K562 (cell line): Measurements from ENCODE around the gene GPRIN2. TPM values are rescaled to one million over a fixed set of nuclear protein-coding genes. Genes with fewer than 3 reads are reported as not detected.

Experiments used
- CAMTA2 ChIP-seq: fragments of 250-450 bp; sonication (Bioruptor Pico); conservative IDR thresholded peaks from 2 replicates; pipeline ENCODE4 v1.5.1; 2022
- E4F1 ChIP-seq: fragments of 250-450 bp; sonication (Bioruptor Pico); IDR thresholded peaks from 2 replicates; pipeline ENCODE4 v1.5.0; 2021; ENCODE audit warnings: mild to moderate bottlenecking, borderline replicate concordance
- EGR1 ChIP-seq: fragments of 450-650 bp; conservative IDR thresholded peaks from 2 replicates; pipeline ENCODE4 v1.6.1; 2017; ENCODE audit warnings: mild to moderate bottlenecking
- ELF2 ChIP-seq: fragments of 250-450 bp; sonication (Bioruptor Pico); IDR thresholded peaks from 2 replicates; pipeline ENCODE4 v1.5.0; 2021; ENCODE audit warnings: mild to moderate bottlenecking
- ESRRB ChIP-seq: fragments of 250-450 bp; sonication (Bioruptor Pico); IDR thresholded peaks from 2 replicates; pipeline ENCODE4 v1.5.0; 2020; ENCODE audit warnings: mild to moderate bottlenecking, moderate library complexity, borderline replicate concordance
- ETV5 ChIP-seq: sonication (generic); formaldehyde crosslinking; IDR thresholded peaks from 2 replicates; pipeline ENCODE4 v1.4.0; 2020; ENCODE audit warnings: low read depth, mild to moderate bottlenecking, missing genetic modification reagents
- GATAD2B ChIP-seq: fragments of 450-650 bp; IDR thresholded peaks from 2 replicates; pipeline ENCODE4 v1.6.1; 2017; ENCODE audit warnings: mild to moderate bottlenecking, borderline replicate concordance
- KDM2B ChIP-seq: fragments of 250-450 bp; sonication (Bioruptor Pico); IDR thresholded peaks from 2 replicates; pipeline ENCODE4 v1.8.0; 2021; ENCODE audit warnings: mild to moderate bottlenecking, moderate library complexity
- LARP7 ChIP-seq: fragments of 450-650 bp; IDR thresholded peaks from 2 replicates; pipeline ENCODE4 v1.6.1; 2016
- MBD2 ChIP-seq: sonication (generic); IDR thresholded peaks from 2 replicates; pipeline ENCODE4 v1.6.1; 2016; ENCODE audit warnings: low read depth, borderline replicate concordance
- MLX ChIP-seq, 2 experiments: fragments of 450-650 bp in 1 of 2; sonication (generic) in 1 of 2; formaldehyde crosslinking; conservative IDR thresholded peaks; 2 replicates each; pipeline versions ENCODE4 v1.4.0 to v1.8.1; 2020 to 2022; ENCODE audit warnings: mild to moderate bottlenecking in 1 of 2, missing genetic modification reagents in 1 of 2
- MTA3 ChIP-seq: fragments of 450-650 bp; formaldehyde crosslinking; IDR thresholded peaks from 2 replicates; pipeline ENCODE4 v1.6.1; 2017; ENCODE audit warnings: mild to moderate bottlenecking, borderline replicate concordance
- POLR2AphosphoS5 ChIP-seq: IDR thresholded peaks from 2 replicates; pipeline ENCODE4 v1.6.1; 2011; ENCODE audit warnings: mild to moderate bottlenecking, low read depth, low read length, moderate library complexity; ENCODE audit not compliant: control insufficient read depth, insufficient read depth
- RBFOX2 ChIP-seq: fragments of 200-400 bp; formaldehyde crosslinking; IDR thresholded peaks from 2 replicates; pipeline ENCODE4 v1.6.1; 2017; ENCODE audit warnings: low read depth, mild to moderate bottlenecking, low read length, moderate library complexity
- RBM17 ChIP-seq: fragments of 200-400 bp; formaldehyde crosslinking; IDR thresholded peaks from 2 replicates; pipeline ENCODE4 v1.6.1; 2017; ENCODE audit warnings: low read depth, mild to moderate bottlenecking, low read length, borderline replicate concordance
- SETDB1 ChIP-seq: IDR thresholded peaks from one replicate; pipeline ENCODE4 v1.6.1; 2012; ENCODE audit warnings: low read length, control low read depth, inconsistent platforms
- SMARCA5 ChIP-seq: fragments of 450-650 bp; IDR thresholded peaks from 2 replicates; pipeline ENCODE4 v1.6.1; 2016
- SNIP1 ChIP-seq: fragments of 450-650 bp; IDR thresholded peaks from 2 replicates; pipeline ENCODE4 v1.7.1; 2017; ENCODE audit warnings: low read depth, mild to moderate bottlenecking
- SREBF2 ChIP-seq: sonication (generic); formaldehyde crosslinking; IDR thresholded peaks from 2 replicates; pipeline ENCODE4 v1.4.0; 2020; ENCODE audit warnings: mild to moderate bottlenecking, missing genetic modification reagents
- TAF9B ChIP-seq: fragments of 450-650 bp; IDR thresholded peaks from 2 replicates; pipeline ENCODE4 v1.6.1; 2018; ENCODE audit warnings: mild to moderate bottlenecking; ENCODE audit not compliant: partially characterized antibody
- TOE1 ChIP-seq, 2 experiments: fragments of 450-650 bp in 1 of 2; sonication (generic) in 1 of 2; formaldehyde crosslinking in 1 of 2; IDR thresholded peaks; 2 replicates each; pipeline versions ENCODE4 v1.7.1 to v1.8.0; 2016 to 2022; ENCODE audit warnings: borderline replicate concordance in 2 of 2, mild to moderate bottlenecking in 2 of 2, antibody characterized with exemption in 1 of 2, inconsistent platforms in 1 of 2, low read depth in 1 of 2, missing genetic modification reagents in 1 of 2, moderate library complexity in 1 of 2
- ZFX ChIP-seq: sonication (generic); formaldehyde crosslinking; IDR thresholded peaks from 2 replicates; pipeline ENCODE4 v1.8.0; 2022; ENCODE audit warnings: mild to moderate bottlenecking, missing genetic modification reagents, moderate library complexity
- ZNF121 ChIP-seq: sonication (generic); formaldehyde crosslinking; conservative IDR thresholded peaks from 2 replicates; pipeline ENCODE4 v1.8.0; 2022; ENCODE audit warnings: missing genetic modification reagents
- polyA plus RNA-seq, 8 experiments: library from polyadenylated mRNA; depleted of rRNA in 4 of 8; stranded (reverse) in 5 of 8; unstranded in 3 of 8; fragments of >200 nt; fragmentation: Nextera tagmentation in 2 of 8; fragmentation: Illumina TruSeq in 1 of 8; extraction: Ambion mirVana in 2 of 8; extraction: Trizol in 1 of 8; gene quantifications; 2 replicates each; pipeline versions ENCODE4 v1.2.1 to v1.2.3, GENCODE V29; 2011 to 2014; ENCODE audit warnings: inconsistent platforms in 1 of 8, missing spikeins in 1 of 8
- total RNA-seq, 7 experiments: library from RNA; depleted of rRNA in 6 of 7; stranded (reverse); fragments of >200 nt in 6 of 7; fragmentation: Illumina TruSeq in 2 of 7; extraction: Trizol in 2 of 7; gene quantifications; 2 replicates each; pipeline versions ENCODE4 v1.2.1 to v1.2.3, GENCODE V29; 2011 to 2021; ENCODE audit warnings: low replicate concordance in 1 of 7
- TF ChIP-seq, protein P1 (sequence below): sonication (generic); formaldehyde crosslinking; IDR thresholded peaks from 2 replicates; pipeline ENCODE4 v1.8.0; 2022; ENCODE audit warnings: mild to moderate bottlenecking, missing genetic modification reagents

Gene GPRIN2
- total and polyA plus RNA-seq, 9 of the 15 experiments (the other 6 are each of a cell fraction or from before 2014, with no cell fraction given), result not detected

DNA sequence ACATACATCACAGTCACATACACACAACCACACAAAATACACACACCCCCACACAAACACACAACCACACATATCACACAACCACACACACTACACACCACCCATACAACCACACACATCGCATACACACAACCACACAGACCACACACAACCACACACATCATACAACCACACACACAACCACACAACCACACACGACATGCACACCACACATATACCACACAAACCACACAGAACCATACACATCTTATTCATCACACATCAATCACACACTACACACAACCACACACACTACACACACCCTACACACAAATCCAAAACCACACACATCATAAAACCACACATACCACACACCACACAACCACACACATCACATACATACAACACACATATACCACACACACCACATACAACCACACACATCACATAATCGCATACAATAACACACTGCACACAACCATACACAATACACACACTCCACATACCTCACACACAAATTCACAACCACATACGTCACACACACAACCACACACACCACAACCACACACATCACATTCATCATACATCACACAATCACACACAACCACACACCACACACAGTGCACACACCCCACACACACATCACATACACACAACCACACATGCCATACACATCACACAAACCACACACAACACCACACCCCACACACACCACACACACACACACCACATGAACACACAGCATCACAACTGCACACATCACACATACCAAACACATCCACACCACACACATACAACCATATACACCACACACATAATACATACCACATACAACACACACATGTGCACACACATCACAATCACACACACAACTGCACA is 30.4 kb downstream of the GPRIN2 start (continued):
- TF ChIP-seq, protein P1, sequence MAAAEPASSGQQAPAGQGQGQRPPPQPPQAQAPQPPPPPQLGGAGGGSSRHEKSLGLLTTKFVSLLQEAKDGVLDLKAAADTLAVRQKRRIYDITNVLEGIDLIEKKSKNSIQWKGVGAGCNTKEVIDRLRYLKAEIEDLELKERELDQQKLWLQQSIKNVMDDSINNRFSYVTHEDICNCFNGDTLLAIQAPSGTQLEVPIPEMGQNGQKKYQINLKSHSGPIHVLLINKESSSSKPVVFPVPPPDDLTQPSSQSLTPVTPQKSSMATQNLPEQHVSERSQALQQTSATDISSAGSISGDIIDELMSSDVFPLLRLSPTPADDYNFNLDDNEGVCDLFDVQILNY (CRISPR knock-in tag), result no peak
- TF ChIP-seq ELF2 (CRISPR knock-in tag) (no peak), E4F1 (no peak), RBFOX2 (no peak), SMARCA5 (peak; percentile 82; the same call in 1 of the 2 replicates), SNIP1 (no peak; the same call in 1 of the 2 replicates), SETDB1 (no peak), ETV5 (CRISPR knock-in tag) (0 out of 2 replicates have a peak, but pooled peaks have one; percentile 29), ZNF121 (peak; percentile 19; the same call in 1 of the 2 replicates), LARP7 (peak; percentile 98), ZFX (CRISPR knock-in tag) (no peak), EGR1 (no peak; the same call in 1 of the 2 replicates), POLR2AphosphoS5 (no peak), MTA3 (no peak), TOE1 (IDR thresholded peaks at IDR 0.05; ENCODE audit: borderline replicate concordance) (peak; percentile 17; the same call in 1 of the 2 replicates), TOE1 (CRISPR knock-in tag; IDR thresholded peaks at IDR 0.05; ENCODE audit: borderline replicate concordance, low read depth) (no peak), SREBF2 (CRISPR knock-in tag) (no peak), ESRRB (no peak), MLX (CRISPR knock-in tag; conservative IDR thresholded peaks at IDR 0.05) (no peak; a peak in 1 of 4 replicates), GATAD2B (no peak), RBM17 (no peak), MBD2 (no peak), CAMTA2 (CRISPR knock-in tag) (no peak), KDM2B (no peak), TAF9B (no peak)
